Activated CD4-positive, alpha-beta T cell treated with anti-CD3 and anti-CD28 coated beads for 36 hours (primary cell): Measurements from ENCODE around the gene ZPR1. TPM values are rescaled to one million over a fixed set of nuclear protein-coding genes. Genes with fewer than 3 reads are reported as not detected.

Experiments used
- ATAC-seq: fragments of 200-7000 bp; cut with Tn5 transposase; one replicate; pipeline ENCODE4 v1.10.0; 2021; ENCODE audit warnings: mild to moderate bottlenecking, moderate library complexity
- CTCF ChIA-PET: fragments of 350-600 bp; sonication (Branson Sonifier 250); formaldehyde crosslinking; loops from one replicate; lab custom pipeline; 2021; ENCODE audit warnings: antibody characterized with exemption; lab: Charles Lee
- POLR2A ChIA-PET: fragments of 350-600 bp; sonication (Branson Sonifier 250); formaldehyde crosslinking; loops from one replicate; lab custom pipeline; 2021; ENCODE audit warnings: antibody characterized with exemption, inconsistent platforms; lab: Charles Lee
- DNase-seq: peaks from one replicate; pipeline ENCODE4 v3.0.0-alpha.2; 2020
- H3K27ac Mint-ChIP-seq: one replicate; pipeline ENCODE4 v1.8.0; 2021; ENCODE audit warnings: mixed read lengths
- H3K27me3 Mint-ChIP-seq: one replicate; pipeline ENCODE4 v1.8.0; 2021; ENCODE audit warnings: mixed read lengths
- H3K36me3 Mint-ChIP-seq: one replicate; pipeline ENCODE4 v1.8.0; 2021; ENCODE audit warnings: low read depth, mixed read lengths
- H3K4me1 Mint-ChIP-seq: one replicate; pipeline ENCODE4 v1.8.0; 2021; ENCODE audit warnings: mixed read lengths
- H3K4me3 Mint-ChIP-seq: one replicate; pipeline ENCODE4 v1.8.0; 2021; ENCODE audit warnings: mild to moderate bottlenecking, moderate library complexity, mixed read lengths
- H3K9me3 Mint-ChIP-seq: one replicate; pipeline ENCODE4 v1.8.0; 2021; ENCODE audit warnings: low read depth, mixed read lengths
- intact Hi-C, 2 experiments: fragments of 100-400 bp; cut with DNase I in 1 of 2; cut with micrococcal nuclease in 1 of 2; formaldehyde crosslinking; loops; one replicate each; pipeline versions ENCODE4 v1.14.2 to v1.15.1; 2022 to 2024; cut with DNase I, micrococcal nuclease
- total RNA-seq, 2 experiments: library from RNA; stranded (reverse); gene quantifications; one replicate each; pipeline ENCODE4 v1.2.3, GENCODE V29; 2021

ZPR1 gene
- total RNA-seq, 2 experiments from 2014 or later: 88.8 to 106 TPM

- H3K9me3 Mint-ChIP-seq: no peaks in the 10 kb centered on the region
- H3K27me3 Mint-ChIP-seq: no peaks in the 10 kb centered on the region
- H3K4me3 Mint-ChIP-seq: no peak overlapping the region
- ATAC-seq (no peak), DNase-seq (no peak)
- H3K36me3 Mint-ChIP-seq: no peaks in the 10 kb centered on the region
- no peaks in the 10 kb centered on the region for H3K4me1 Mint-ChIP-seq
- no peak overlapping the region for H3K27ac Mint-ChIP-seq
- POLR2A ChIA-PET: interaction anchor here (0.7 to 1.1 kb wide), 3 partner anchors 13 to 342 kb away, joined by 3 read pairs; no protein-coding TSS in a partner anchor
- intact Hi-C loops: no loop called here
- CTCF ChIA-PET: interaction anchor here (0.6 to 1.7 kb wide), 4 partner anchors 11 to 284 kb away, joined by 3 to 5 read pairs (median 4); no protein-coding TSS in a partner anchor
Observed at GRCh38 chr11:116822575-116822974, 34.8 kb upstream of the ZPR1 start.

- DNase-seq (no peak), ATAC-seq (no peak)
- Mint-ChIP-seq H3K27me3 (no peaks in the 10 kb centered on the region), H3K9me3 (no peaks in the 10 kb centered on the region), H3K4me3 (no peak overlapping the region), H3K27ac (no peak overlapping the region), H3K36me3 (no peaks in the 10 kb centered on the region), H3K4me1 (no peaks in the 10 kb centered on the region)
- intact Hi-C loops: no loop called here
- CTCF ChIA-PET: interaction anchor here (0.6 to 1.8 kb wide), 7 partner anchors 12 to 386 kb away, joined by 3 to 5 read pairs (median 3); partner anchors contain the start of gene APOA5
- POLR2A ChIA-PET: no interaction called here
Observed at GRCh38 chr11:116821050-116821918, 33.5 kb upstream of the ZPR1 start.

- intact Hi-C loops: no loop called here
- DNase-seq (no peak), ATAC-seq (no peak)
- Mint-ChIP-seq H3K9me3 (no peaks in the 10 kb centered on the region), H3K27me3 (no peaks in the 10 kb centered on the region), H3K4me3 (no peak overlapping the region), H3K27ac (no peak overlapping the region), H3K36me3 (no peaks in the 10 kb centered on the region), H3K4me1 (no peaks in the 10 kb centered on the region)
- CTCF ChIA-PET: no interaction called here
- POLR2A ChIA-PET: no interaction called here
Observed at GRCh38 chr11:116819049-116819448, 31.2 kb upstream of the ZPR1 start.

- ATAC-seq (no peak), DNase-seq (no peak)
- ChIA-PET POLR2A (no interaction called here), CTCF (no interaction called here)
- H3K27me3 Mint-ChIP-seq: no peaks in the 10 kb centered on the region
- no peaks in the 10 kb centered on the region for H3K4me1 Mint-ChIP-seq
- no peak overlapping the region for H3K4me3 Mint-ChIP-seq
- intact Hi-C loops: no loop called here
- H3K9me3 Mint-ChIP-seq: no peaks in the 10 kb centered on the region
- no peak overlapping the region for H3K27ac Mint-ChIP-seq
- no peaks in the 10 kb centered on the region for H3K36me3 Mint-ChIP-seq
Observed at GRCh38 chr11:116814502-116814901, 26.7 kb upstream of the ZPR1 start.

GRCh38 chr11:116813781-116814471, 26.1 kb upstream of the ZPR1 start:
- Mint-ChIP-seq H3K27me3 (no peaks in the 10 kb centered on the region), H3K4me3 (no peak overlapping the region), H3K27ac (no peak overlapping the region), H3K36me3 (no peaks in the 10 kb centered on the region), H3K4me1 (no peaks in the 10 kb centered on the region), H3K9me3 (no peaks in the 10 kb centered on the region)
- no peak for ATAC-seq
- CTCF ChIA-PET: interaction anchor here (0.7 to 2.0 kb wide), 5 partner anchors 22 to 292 kb away, joined by 3 to 10 read pairs (median 3); partner anchors contain the start of gene APOA5
- POLR2A ChIA-PET: no interaction called here
- intact Hi-C loops: no loop called here
- no peak for DNase-seq

GRCh38 chr11:116813170-116813569, 25.3 kb upstream of the ZPR1 start:
- H3K36me3 Mint-ChIP-seq: no peaks in the 10 kb centered on the region
- ATAC-seq: no peak
- H3K4me1 Mint-ChIP-seq: no peaks in the 10 kb centered on the region
- no peaks in the 10 kb centered on the region for H3K9me3 Mint-ChIP-seq
- no peak for DNase-seq
- no peak overlapping the region for H3K27ac Mint-ChIP-seq
- ChIA-PET POLR2A (no interaction called here), CTCF (interaction anchor here (0.6 to 2.0 kb wide), 7 partner anchors 9 to 293 kb away, joined by 3 to 10 read pairs (median 3); partner anchors contain the start of gene APOA5)
- no peak overlapping the region for H3K4me3 Mint-ChIP-seq
- no peaks in the 10 kb centered on the region for H3K27me3 Mint-ChIP-seq
- intact Hi-C loops: no loop called here

GRCh38 chr11:116812109-116812508, 24.3 kb upstream of the ZPR1 start:
- POLR2A ChIA-PET: no interaction called here

GRCh38 chr11:116811194-116811593, 23.4 kb upstream of the ZPR1 start:
- Mint-ChIP-seq H3K9me3 (no peaks in the 10 kb centered on the region), H3K27me3 (no peaks in the 10 kb centered on the region), H3K27ac (no peak overlapping the region), H3K36me3 (no peaks in the 10 kb centered on the region), H3K4me3 (no peak overlapping the region), H3K4me1 (no peaks in the 10 kb centered on the region)
- DNase-seq (no peak), ATAC-seq (no peak)
- intact Hi-C loops: no loop called here
- ChIA-PET CTCF (interaction anchor here (0.6 to 2.2 kb wide), 4 partner anchors 24 to 298 kb away, joined by 3 to 7 read pairs (median 4); no protein-coding TSS in a partner anchor), POLR2A (no interaction called here)

More at GRCh38 chr11:116812109-116812508, 24.3 kb upstream of the ZPR1 start:
- H3K27me3 Mint-ChIP-seq: no peaks in the 10 kb centered on the region
- H3K9me3 Mint-ChIP-seq: no peaks in the 10 kb centered on the region
- no peak overlapping the region for H3K27ac Mint-ChIP-seq
- intact Hi-C loops: no loop called here
- ATAC-seq (no peak), DNase-seq (no peak)
- H3K4me1 Mint-ChIP-seq: no peaks in the 10 kb centered on the region
- CTCF ChIA-PET: interaction anchor here (2.0 kb wide), 1 partner anchor 21 kb away, joined by 10 read pairs; the partner anchor contains the start of gene APOA5
- no peaks in the 10 kb centered on the region for H3K36me3 Mint-ChIP-seq
- H3K4me3 Mint-ChIP-seq: no peak overlapping the region

GRCh38 chr11:116808262-116809175, 20.7 kb upstream of the ZPR1 start:
- intact Hi-C loops: no loop called here
- Mint-ChIP-seq H3K4me1 (no peaks in the 10 kb centered on the region), H3K27me3 (no peaks in the 10 kb centered on the region), H3K4me3 (no peak overlapping the region), H3K36me3 (no peaks in the 10 kb centered on the region), H3K27ac (no peak overlapping the region), H3K9me3 (no peaks in the 10 kb centered on the region)
- no peak for ATAC-seq
- CTCF ChIA-PET: interaction anchor here (0.7 to 2.2 kb wide), 3 partner anchors 19 to 41 kb away, joined by 3 to 7 read pairs (median 4); no protein-coding TSS in a partner anchor
- no peak for DNase-seq
- POLR2A ChIA-PET: interaction anchor here (0.6 kb wide), 1 partner anchor 330 kb away, joined by 7 read pairs; no protein-coding TSS in a partner anchor

- no peak for ATAC-seq
- CTCF ChIA-PET: no interaction called here
- no peak for DNase-seq
- Mint-ChIP-seq H3K4me3 (no peak overlapping the region), H3K9me3 (no peaks in the 10 kb centered on the region), H3K4me1 (no peaks in the 10 kb centered on the region), H3K27me3 (no peaks in the 10 kb centered on the region), H3K36me3 (no peaks in the 10 kb centered on the region), H3K27ac (no peak overlapping the region)
- intact Hi-C loops: no loop called here
- POLR2A ChIA-PET: interaction anchor here (0.6 kb wide), 1 partner anchor 414 kb away, joined by 3 read pairs; no protein-coding TSS in a partner anchor
Observed at GRCh38 chr11:116807601-116808261, 19.9 kb upstream of the ZPR1 start.
